ENCODE results near the gene PTGFR. TPM values are rescaled to one million over a fixed set of nuclear protein-coding genes. Genes with fewer than 3 reads are reported as not detected.
A peak's percentile ranks its signal among the peaks of the same experiment; 100 is the strongest.

The PTGFR gene, protein sequence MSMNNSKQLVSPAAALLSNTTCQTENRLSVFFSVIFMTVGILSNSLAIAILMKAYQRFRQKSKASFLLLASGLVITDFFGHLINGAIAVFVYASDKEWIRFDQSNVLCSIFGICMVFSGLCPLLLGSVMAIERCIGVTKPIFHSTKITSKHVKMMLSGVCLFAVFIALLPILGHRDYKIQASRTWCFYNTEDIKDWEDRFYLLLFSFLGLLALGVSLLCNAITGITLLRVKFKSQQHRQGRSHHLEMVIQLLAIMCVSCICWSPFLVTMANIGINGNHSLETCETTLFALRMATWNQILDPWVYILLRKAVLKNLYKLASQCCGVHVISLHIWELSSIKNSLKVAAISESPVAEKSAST
- under 1 TPM in 2 of 4 donors, not detected in 2; 0.41 to 0.90 TPM for polyA plus RNA-seq
- long read RNA-seq, donor 1: 0 reads
- long read RNA-seq, donor 2: 0 reads
- long read RNA-seq, donor 3: 0 reads
- long read RNA-seq, donor 4: 0 reads
- long read RNA-seq, donor 5: 0 reads
- long read RNA-seq, donor 6: 0 reads
- long read RNA-seq, donor 7: 0 reads
- long read RNA-seq, donor 8: 0 reads
- long read RNA-seq, donor 9: 0 reads
- long read RNA-seq, donor 10, full-length matches to known transcripts: 1 of 1 reads
- long read RNA-seq, donor 10, partial matches to known transcripts: 0 of 1 reads
- long read RNA-seq, donor 10, other reads (novel, unspliced or antisense): 0 of 1 reads

DNA sequence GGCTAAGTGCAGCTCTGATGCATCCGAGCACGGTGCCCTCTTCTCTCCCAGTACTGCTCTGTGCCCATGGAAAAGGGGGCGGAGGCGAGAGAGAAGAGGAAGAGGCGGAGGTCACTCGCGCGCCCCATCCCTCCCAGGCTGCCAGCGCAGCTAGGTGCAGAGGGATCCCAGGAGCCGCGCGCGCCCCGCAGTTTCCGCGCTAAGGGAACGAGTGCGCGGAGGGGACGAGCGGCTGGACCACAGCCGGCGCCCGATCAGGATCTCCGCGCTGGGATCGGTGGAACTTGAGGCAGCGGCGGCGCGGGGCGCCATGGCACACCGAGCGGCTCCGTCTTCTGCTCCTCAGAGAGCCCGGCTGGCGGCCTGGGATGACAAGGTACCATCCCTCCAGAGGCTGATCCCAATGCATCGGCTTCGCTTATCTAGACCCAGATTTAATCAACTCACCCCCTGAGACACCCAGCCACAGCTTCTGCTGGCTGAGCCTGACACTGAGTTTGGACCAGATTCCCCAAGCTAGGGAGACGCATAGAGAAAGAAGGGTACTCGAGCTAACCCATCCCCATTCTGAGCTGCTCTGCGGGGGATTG is at the start of gene PTGFR:
TSS of gene PTGFR (plus strand) at position 114 of the 590 bp plus-strand sequence. CDS start 1,770 bp downstream, outside the sequence.
- Histone ChIP-seq H3K4me3 (ENCODE audit: low read depth in 1 of 3, low read length in 3 of 3) (peak within 1 kb of the TSS in 2 of 3 donors; percentile 25 to 42), H3K9me3 (ENCODE audit: control insufficient read depth in 2 of 2, insufficient read depth in 1 of 2, low read depth in 1 of 2, low read length in 1 of 2) (no peaks in the 10 kb centered on the region), H3K27me3 (ENCODE audit: control insufficient read depth in 3 of 3, insufficient read depth in 3 of 3, low read length in 3 of 3) (peaks cover 0 to 22% (median 4%) of the 10 kb centered on the region in 3 donors), H3K4me1 (ENCODE audit: control insufficient read depth in 3 of 3, insufficient read depth in 2 of 3, low read depth in 1 of 3, low read length in 2 of 3) (no peaks in the 10 kb centered on the region), H3K27ac (ENCODE audit: low read depth in 1 of 3, low read length in 2 of 3) (peak within 1 kb of the TSS in 1 of 3 donors; percentile 80), H3K36me3 (ENCODE audit: control insufficient read depth in 3 of 3, insufficient read depth in 2 of 3, low read depth in 1 of 3, low read length in 3 of 3) (no peaks in the 10 kb centered on the region)
- FAIRE-seq (no peak), DNase-seq (peak in 1 of 2 donors; percentile 13)
- WGBS, 3 donors: 4 to 16% (median 14%) methylated on average over 26 to 42 of the region's 42 CpGs

DNA sequence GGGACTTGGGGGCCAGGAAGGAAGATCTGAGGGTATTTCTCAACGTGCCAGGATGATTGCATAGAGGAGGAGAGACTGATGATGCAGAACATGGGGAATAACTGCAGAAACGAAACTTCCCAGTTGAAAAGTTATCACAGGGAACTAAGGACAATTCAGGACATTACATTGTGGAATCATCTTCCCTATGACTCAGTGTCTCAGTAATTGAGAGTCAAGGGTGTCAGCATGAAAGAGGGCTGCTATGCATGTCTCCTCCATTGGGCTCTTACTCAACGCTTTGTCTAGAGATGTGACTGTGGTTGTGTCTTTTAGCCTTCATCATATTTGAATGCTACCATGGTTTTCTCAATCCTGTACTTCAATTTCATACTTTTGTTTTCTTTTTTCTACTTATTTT is 48.9 kb upstream of the PTGFR start:
- Histone ChIP-seq H3K27me3 (ENCODE audit: control insufficient read depth in 3 of 3, insufficient read depth in 3 of 3, low read length in 3 of 3) (no peaks in the 10 kb centered on the region), H3K4me3 (ENCODE audit: low read depth in 1 of 3, low read length in 3 of 3) (no peak overlapping the region), H3K36me3 (ENCODE audit: control insufficient read depth in 3 of 3, insufficient read depth in 2 of 3, low read depth in 1 of 3, low read length in 3 of 3) (no peaks in the 10 kb centered on the region), H3K4me1 (ENCODE audit: control insufficient read depth in 3 of 3, insufficient read depth in 2 of 3, low read depth in 1 of 3, low read length in 2 of 3) (no peaks in the 10 kb centered on the region), H3K27ac (ENCODE audit: low read depth in 1 of 3, low read length in 2 of 3) (no peak overlapping the region), H3K9me3 (ENCODE audit: control insufficient read depth in 2 of 2, insufficient read depth in 1 of 2, low read depth in 1 of 2, low read length in 1 of 2) (no peaks in the 10 kb centered on the region)
- no peak for DNase-seq
- 54 to 60% (median 59%) methylated on average over 3 of the region's 3 CpGs for WGBS, 3 donors
- FAIRE-seq: no peak

DNA sequence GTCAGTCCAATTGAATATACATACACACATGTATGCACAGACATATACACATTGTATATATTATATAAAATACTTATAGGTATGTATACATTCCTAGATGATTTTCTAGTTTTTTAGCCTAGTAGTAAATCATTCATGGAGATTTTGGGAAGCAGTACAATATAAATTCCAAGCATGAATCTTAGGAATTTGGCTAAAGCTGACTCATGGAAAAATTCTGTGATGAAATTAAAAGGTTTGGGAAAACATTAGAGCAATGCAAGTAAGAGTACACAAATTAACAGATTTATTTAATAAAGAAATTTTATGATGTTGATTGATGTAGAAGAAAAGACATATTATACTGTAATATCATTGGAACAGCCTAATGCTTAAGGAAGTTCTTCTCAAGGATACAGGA is 43.7 kb upstream of the PTGFR start:
- H3K9me3 ChIP-seq (ENCODE audit: control insufficient read depth in 2 of 2, insufficient read depth in 1 of 2, low read depth in 1 of 2, low read length in 1 of 2): no peaks in the 10 kb centered on the region
- no peaks in the 10 kb centered on the region for H3K4me1 ChIP-seq (ENCODE audit: control insufficient read depth in 3 of 3, insufficient read depth in 2 of 3, low read depth in 1 of 3, low read length in 2 of 3)
- FAIRE-seq (no peak), DNase-seq (no peak)
- H3K36me3 ChIP-seq (ENCODE audit: control insufficient read depth in 3 of 3, insufficient read depth in 2 of 3, low read depth in 1 of 3, low read length in 3 of 3): no peaks in the 10 kb centered on the region
- H3K27ac ChIP-seq (ENCODE audit: low read depth in 1 of 3, low read length in 2 of 3): no peak overlapping the region
- H3K4me3 ChIP-seq (ENCODE audit: low read depth in 1 of 3, low read length in 3 of 3): no peak overlapping the region
- H3K27me3 ChIP-seq (ENCODE audit: control insufficient read depth in 3 of 3, insufficient read depth in 3 of 3, low read length in 3 of 3): no peaks in the 10 kb centered on the region

DNA sequence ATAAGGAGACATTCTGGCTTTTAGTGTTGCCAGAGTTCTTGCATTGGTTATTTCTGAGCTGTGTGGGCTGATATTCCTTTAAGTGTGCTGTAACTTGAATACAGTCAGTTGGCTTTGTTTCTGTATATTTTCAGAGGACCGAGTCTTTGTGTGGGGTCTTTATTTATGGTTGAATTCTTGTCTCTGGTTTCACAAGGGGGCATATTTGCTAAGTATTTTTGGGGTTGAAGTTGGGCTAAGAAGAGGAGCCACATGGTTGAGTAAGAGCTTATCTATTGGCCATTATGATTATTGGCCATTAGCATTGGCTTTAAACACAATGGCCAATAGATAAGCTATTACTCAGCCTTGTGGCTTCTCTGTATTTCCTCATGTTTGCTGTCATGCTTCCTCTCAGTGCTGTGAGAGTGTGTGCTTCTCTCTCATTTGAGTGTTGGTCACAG is 26.3 kb upstream of the PTGFR start:
- 71 to 81% (median 80%) methylated on average over 1 of the region's 1 CpG for WGBS, 3 donors
- FAIRE-seq: no peak

DNA sequence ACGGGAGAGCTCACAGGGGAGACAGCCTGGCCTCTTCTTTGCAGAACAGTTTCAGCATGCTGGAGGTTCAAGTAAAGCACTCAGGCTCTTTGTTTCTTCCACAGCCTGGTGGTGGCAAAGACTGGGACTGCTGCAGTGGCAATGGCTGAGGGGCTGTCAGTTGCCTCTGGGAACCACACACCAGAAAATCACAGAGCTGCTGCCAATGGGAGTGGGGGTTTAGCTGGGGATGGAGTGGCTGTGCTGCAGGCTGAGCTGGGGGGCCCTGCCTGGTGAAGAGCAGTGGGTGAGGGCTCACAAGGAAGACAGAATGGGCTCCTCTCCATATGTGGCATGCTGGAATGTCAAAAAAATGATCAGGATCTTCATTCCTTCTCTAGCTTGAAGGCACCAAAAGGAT is 25.6 kb upstream of the PTGFR start:
- WGBS, 3 donors: 33 to 73% (median 69%) methylated on average over 1 of the region's 1 CpG
- H3K27ac ChIP-seq (ENCODE audit: low read depth in 1 of 3, low read length in 2 of 3): no peak overlapping the region
- no peaks in the 10 kb centered on the region for H3K4me1 ChIP-seq (ENCODE audit: control insufficient read depth in 3 of 3, insufficient read depth in 2 of 3, low read depth in 1 of 3, low read length in 2 of 3)
- no peaks in the 10 kb centered on the region for H3K9me3 ChIP-seq (ENCODE audit: control insufficient read depth in 2 of 2, insufficient read depth in 1 of 2, low read depth in 1 of 2, low read length in 1 of 2)
- H3K36me3 ChIP-seq (ENCODE audit: control insufficient read depth in 3 of 3, insufficient read depth in 2 of 3, low read depth in 1 of 3, low read length in 3 of 3): no peaks in the 10 kb centered on the region
- no peaks in the 10 kb centered on the region for H3K27me3 ChIP-seq (ENCODE audit: control insufficient read depth in 3 of 3, insufficient read depth in 3 of 3, low read length in 3 of 3)
- no peak overlapping the region for H3K4me3 ChIP-seq (ENCODE audit: low read depth in 1 of 3, low read length in 3 of 3)
- DNase-seq: no peak
- no peak for FAIRE-seq

More for the DNA sequence above, 26.3 kb upstream of the PTGFR start:
- Histone ChIP-seq H3K27me3 (ENCODE audit: control insufficient read depth in 3 of 3, insufficient read depth in 3 of 3, low read length in 3 of 3) (no peaks in the 10 kb centered on the region), H3K36me3 (ENCODE audit: control insufficient read depth in 3 of 3, insufficient read depth in 2 of 3, low read depth in 1 of 3, low read length in 3 of 3) (no peaks in the 10 kb centered on the region), H3K27ac (ENCODE audit: low read depth in 1 of 3, low read length in 2 of 3) (no peak overlapping the region), H3K4me3 (ENCODE audit: low read depth in 1 of 3, low read length in 3 of 3) (no peak overlapping the region), H3K9me3 (ENCODE audit: control insufficient read depth in 2 of 2, insufficient read depth in 1 of 2, low read depth in 1 of 2, low read length in 1 of 2) (no peaks in the 10 kb centered on the region), H3K4me1 (ENCODE audit: control insufficient read depth in 3 of 3, insufficient read depth in 2 of 3, low read depth in 1 of 3, low read length in 2 of 3) (no peaks in the 10 kb centered on the region)
- no peak for DNase-seq

DNA sequence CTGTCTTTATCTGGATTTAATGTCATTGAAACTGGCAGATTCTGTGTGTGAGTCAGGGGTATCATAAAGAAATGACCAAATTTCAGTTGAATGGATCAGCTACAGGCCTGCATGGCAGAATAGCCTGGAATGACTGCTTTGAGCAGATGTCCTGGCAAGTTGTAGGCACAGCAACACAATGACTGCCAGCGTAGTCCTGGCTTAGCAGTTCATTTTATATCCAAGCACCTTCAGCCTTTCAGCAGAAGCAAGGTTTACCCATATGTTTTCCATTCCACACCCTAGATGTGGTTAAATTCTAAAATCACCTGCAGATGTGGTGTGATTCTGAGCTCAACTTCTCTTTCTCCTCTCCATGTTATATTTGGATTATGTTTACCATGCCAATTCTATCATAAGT is 22.3 kb upstream of the PTGFR start:
- H3K27ac ChIP-seq (ENCODE audit: low read depth in 1 of 3, low read length in 2 of 3): no peak overlapping the region
- H3K36me3 ChIP-seq (ENCODE audit: control insufficient read depth in 3 of 3, insufficient read depth in 2 of 3, low read depth in 1 of 3, low read length in 3 of 3): no peaks in the 10 kb centered on the region
- FAIRE-seq (no peak), DNase-seq (no peak)
- H3K4me1 ChIP-seq (ENCODE audit: control insufficient read depth in 3 of 3, insufficient read depth in 2 of 3, low read depth in 1 of 3, low read length in 2 of 3): no peaks in the 10 kb centered on the region
- 85 to 95% (median 90%) methylated on average over 1 of the region's 1 CpG for WGBS, 3 donors
- H3K9me3 ChIP-seq (ENCODE audit: control insufficient read depth in 2 of 2, insufficient read depth in 1 of 2, low read depth in 1 of 2, low read length in 1 of 2): no peaks in the 10 kb centered on the region
- H3K27me3 ChIP-seq (ENCODE audit: control insufficient read depth in 3 of 3, insufficient read depth in 3 of 3, low read length in 3 of 3): no peaks in the 10 kb centered on the region
- H3K4me3 ChIP-seq (ENCODE audit: low read depth in 1 of 3, low read length in 3 of 3): no peak overlapping the region

DNA sequence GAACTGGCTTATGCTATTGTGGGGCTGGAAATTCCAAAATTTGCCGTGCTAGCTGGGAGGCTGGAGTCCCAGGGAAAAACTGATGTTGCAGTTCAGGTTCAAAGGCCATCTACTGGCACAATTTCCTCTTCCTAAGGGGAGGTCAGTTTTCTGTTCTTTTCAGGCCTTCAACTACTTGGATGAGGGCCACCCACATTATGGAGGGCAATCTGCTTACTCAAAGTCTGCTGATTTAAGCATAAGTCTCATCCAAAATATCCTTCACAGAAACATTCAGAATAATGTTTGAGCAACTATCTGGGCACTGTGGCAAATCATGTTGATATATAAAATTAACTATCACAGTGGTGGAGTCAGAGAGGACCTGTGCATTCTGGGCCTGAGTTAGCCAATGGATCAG is 21.2 kb upstream of the PTGFR start:
- H3K4me3 ChIP-seq (ENCODE audit: low read depth in 1 of 3, low read length in 3 of 3): no peak overlapping the region
- H3K9me3 ChIP-seq (ENCODE audit: control insufficient read depth in 2 of 2, insufficient read depth in 1 of 2, low read depth in 1 of 2, low read length in 1 of 2): no peaks in the 10 kb centered on the region
- no peak overlapping the region for H3K27ac ChIP-seq (ENCODE audit: low read depth in 1 of 3, low read length in 2 of 3)
- no peaks in the 10 kb centered on the region for H3K36me3 ChIP-seq (ENCODE audit: control insufficient read depth in 3 of 3, insufficient read depth in 2 of 3, low read depth in 1 of 3, low read length in 3 of 3)
- FAIRE-seq: no peak
- 63 to 80% (median 73%) methylated on average over 1 of the region's 1 CpG for WGBS, 3 donors
- H3K27me3 ChIP-seq (ENCODE audit: control insufficient read depth in 3 of 3, insufficient read depth in 3 of 3, low read length in 3 of 3): no peaks in the 10 kb centered on the region
- H3K4me1 ChIP-seq (ENCODE audit: control insufficient read depth in 3 of 3, insufficient read depth in 2 of 3, low read depth in 1 of 3, low read length in 2 of 3): no peaks in the 10 kb centered on the region
- DNase-seq: no peak

DNA sequence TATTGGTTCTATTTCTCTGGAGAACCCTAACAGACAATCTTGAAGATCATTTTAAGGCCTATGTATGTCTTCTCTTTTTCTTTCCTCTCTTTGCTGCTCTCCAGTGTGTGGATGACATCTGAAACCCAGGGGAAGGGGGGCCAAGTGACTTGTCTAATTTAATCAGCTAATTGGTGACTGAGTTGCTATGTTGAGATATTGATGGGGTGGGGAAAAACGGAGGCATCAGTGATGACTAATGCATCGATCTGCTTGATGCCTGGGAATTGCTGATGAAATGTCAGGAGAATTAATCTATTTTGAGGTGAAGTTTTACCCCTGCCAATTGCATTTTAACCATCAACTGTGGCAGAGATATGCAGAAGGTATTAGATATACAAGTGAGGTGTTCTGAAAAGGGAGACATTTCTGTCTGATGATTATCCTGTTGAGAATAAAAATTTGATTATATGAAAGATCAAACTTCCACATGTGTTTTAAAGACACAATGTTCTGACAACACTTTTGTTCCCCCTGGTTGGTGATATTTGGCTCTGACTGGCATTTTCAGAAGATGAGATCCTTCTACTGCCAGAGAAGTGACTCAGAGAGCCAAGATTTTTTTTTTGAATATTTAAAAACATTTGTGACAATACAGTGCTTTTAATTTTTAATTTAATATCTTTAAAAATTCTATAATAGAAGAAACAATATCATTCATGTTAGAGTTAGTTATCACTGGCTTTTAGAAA is 18.7 kb upstream of the PTGFR start:
- no peak overlapping the region for H3K4me3 ChIP-seq (ENCODE audit: low read depth in 1 of 3, low read length in 3 of 3)
- H3K36me3 ChIP-seq (ENCODE audit: control insufficient read depth in 3 of 3, insufficient read depth in 2 of 3, low read depth in 1 of 3, low read length in 3 of 3): no peaks in the 10 kb centered on the region
- no peaks in the 10 kb centered on the region for H3K27me3 ChIP-seq (ENCODE audit: control insufficient read depth in 3 of 3, insufficient read depth in 3 of 3, low read length in 3 of 3)
- no peaks in the 10 kb centered on the region for H3K4me1 ChIP-seq (ENCODE audit: control insufficient read depth in 3 of 3, insufficient read depth in 2 of 3, low read depth in 1 of 3, low read length in 2 of 3)
- FAIRE-seq (no peak), DNase-seq (no peak)
- H3K9me3 ChIP-seq (ENCODE audit: control insufficient read depth in 2 of 2, insufficient read depth in 1 of 2, low read depth in 1 of 2, low read length in 1 of 2): no peaks in the 10 kb centered on the region
- H3K27ac ChIP-seq (ENCODE audit: low read depth in 1 of 3, low read length in 2 of 3): no peak overlapping the region
- WGBS, 3 donors: 24 to 53% (median 44%) methylated on average over 2 of the region's 2 CpGs
